SK-MEL-5 (cell line): ENCODE measurements around the gene FAM167B. TPM values are rescaled to one million over a fixed set of nuclear protein-coding genes. Genes with fewer than 3 reads are reported as not detected.

Source experiments
- DNase-seq: peaks from one replicate; pipeline ENCODE4 v3.0.0-alpha.2; 2016; ENCODE audit warnings: low read depth, low spot score
- in situ Hi-C: cut with HindIII; loops from 2 replicates; pipeline ENCODE4 v1.10.0; 2016; ENCODE audit warnings: low sequenced_read_pairs, high pct_unique_total_duplicates, low pct_unique_long_range_greater_than_20kb
- polyA plus RNA-seq, 2 experiments: library from polyadenylated mRNA; depleted of rRNA; stranded (reverse); fragments of >200 nt; gene quantifications; 2 replicates each; pipeline ENCODE4 v1.2.3, GENCODE V29; 2015
- total RNA-seq: library from RNA; depleted of rRNA; stranded (reverse); fragments of >200 nt; shearing (Covaris generic); gene quantifications from 2 replicates; pipeline ENCODE4 v1.2.3, GENCODE V29; 2014; rRNA removed

Gene FAM167B
- 45.5 and 50.6 TPM in 2 replicates for total RNA-seq
- 57.5 and 61.6 TPM in 2 replicates for polyA plus RNA-seq (2015; cell fraction: cytosol; rRNA removed)
- 33.2 and 37.7 TPM in 2 replicates for polyA plus RNA-seq (2015; cell fraction: nucleus; rRNA removed)

- DNase-seq, result peak; percentile 98
- in situ Hi-C loops, result no loop called here
These were observed at the start of gene FAM167B for GRCh38 chr1:32246888-32247273. TSS of gene FAM167B (plus strand) at chr1:32247222. CDS start at chr1:32247422, 200 bp downstream.

- no peak for DNase-seq
- in situ Hi-C loops, result no loop called here
These were observed 49.2 kb upstream of the FAM167B start for GRCh38 chr1:32197837-32198236.

- in situ Hi-C loops, result no loop called here
- DNase-seq, result no peak
These were observed 48.6 kb upstream of the FAM167B start for GRCh38 chr1:32198237-32199042.

- in situ Hi-C loops, result no loop called here
These were observed 47.8 kb upstream of the FAM167B start for GRCh38 chr1:32199043-32199716.

GRCh38 chr1:32199717-32200072 is 47.3 kb upstream of the FAM167B start:
- DNase-seq, result no peak
- in situ Hi-C loops, result no loop called here

More at GRCh38 chr1:32199043-32199716, 47.8 kb upstream of the FAM167B start:
- no peak for DNase-seq

- peak; percentile 51 for DNase-seq
- in situ Hi-C loops, result no loop called here
These were observed 46.6 kb upstream of the FAM167B start, which contains the start of gene CCDC28B for GRCh38 chr1:32200226-32201010. TSS of gene CCDC28B (plus strand) at chr1:32200595. CDS start at chr1:32201936, 1,341 bp downstream.

GRCh38 chr1:32201011-32201855 is 45.8 kb upstream of the FAM167B start:
- in situ Hi-C loops, result no loop called here
- DNase-seq, result no peak

GRCh38 chr1:32204943-32205361 is 42.1 kb upstream of the FAM167B start:
- in situ Hi-C loops, result no loop called here
- no peak for DNase-seq

- in situ Hi-C loops, result no loop called here
- peak; percentile 73 for DNase-seq
These were observed 41.3 kb upstream of the FAM167B start, which contains the start of gene IQCC for GRCh38 chr1:32205401-32206370. TSS of gene IQCC (plus strand) at chr1:32205671. CDS start at chr1:32205682, 11 bp downstream.

GRCh38 chr1:32208469-32208868 is 38.6 kb upstream of the FAM167B start:
- DNase-seq, result no peak
- in situ Hi-C loops, result no loop called here

- in situ Hi-C loops, result no loop called here
- no peak for DNase-seq
These were observed 38.1 kb upstream of the FAM167B start, which contains the start of gene DCDC2B for GRCh38 chr1:32208891-32209328. TSS of gene DCDC2B (plus strand) at chr1:32209089. CDS start at chr1:32209094, 5 bp downstream.

GRCh38 chr1:32215629-32216480 is 31.2 kb upstream of the FAM167B start:
- DNase-seq, result peak; percentile 80

GRCh38 chr1:32216566-32216965 is 30.5 kb upstream of the FAM167B start:
- in situ Hi-C loops, result no loop called here
- DNase-seq, result no peak

More at GRCh38 chr1:32215629-32216480, 31.2 kb upstream of the FAM167B start:
- in situ Hi-C loops, result no loop called here

GRCh38 chr1:32219022-32219421 is 28.0 kb upstream of the FAM167B start:
- DNase-seq, result no peak
- in situ Hi-C loops, result no loop called here
